HuH-7 (cell line): ENCODE data around the gene RASSF8.

Source experiments
- DNase-seq: peaks from one replicate; pipeline ENCODE4 v3.0.0; 2011; ENCODE audit warnings: low spot score

The RASSF8 gene

DNA sequence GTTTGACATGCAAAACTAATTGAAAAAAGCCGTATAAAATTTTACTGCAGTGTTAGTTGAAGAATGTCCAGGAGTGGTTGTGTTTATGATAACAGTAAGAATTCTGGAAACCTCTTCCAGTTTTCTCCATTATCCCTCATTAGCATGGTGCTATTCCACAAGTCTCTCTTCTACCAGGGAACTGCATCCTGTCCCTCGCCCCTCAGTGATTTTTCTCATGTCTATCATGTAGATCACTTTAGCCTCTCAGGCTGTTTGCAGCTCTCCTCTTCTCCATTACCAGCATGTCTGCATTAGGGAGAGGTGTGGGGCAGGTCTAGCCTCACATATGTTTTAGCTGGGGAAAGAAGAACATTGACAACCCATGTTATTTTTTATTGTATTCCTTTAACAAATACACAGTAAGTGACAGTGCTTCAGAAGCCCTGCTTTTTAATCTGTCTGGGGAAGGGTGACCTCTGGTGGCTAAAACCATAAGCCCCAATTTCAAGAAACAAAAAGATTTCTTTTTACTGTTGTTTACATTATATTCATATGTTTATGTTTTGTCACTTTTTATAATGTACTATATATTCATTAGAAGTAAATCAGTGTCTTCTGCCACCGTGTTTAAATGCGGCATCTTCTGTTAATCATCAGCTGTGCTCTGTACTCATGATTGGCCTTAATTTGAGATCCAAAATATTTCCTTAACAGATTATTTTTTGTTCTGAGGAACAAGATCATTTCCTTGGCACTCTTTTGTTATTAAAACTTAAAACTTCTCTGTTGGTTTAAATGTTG lies 70.7 kb downstream of the RASSF8 start:
- DNase-seq: peak; percentile 34

DNA sequence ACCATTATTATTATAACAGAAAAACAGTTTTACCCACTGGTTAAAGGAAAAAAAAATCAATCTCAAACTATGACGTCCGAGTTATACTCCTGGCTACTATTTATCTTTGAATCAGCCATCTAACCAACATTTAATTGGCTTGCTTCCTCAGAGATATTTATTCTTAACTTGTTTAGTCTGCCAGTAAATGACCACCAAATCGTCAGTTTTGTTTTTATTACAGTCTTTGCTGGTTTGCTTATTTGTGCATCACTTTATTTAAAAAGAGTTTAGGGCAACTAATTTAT lies 71.2 kb downstream of the RASSF8 start:
- DNase-seq: no peak

GRCh38 chr12:26030371-26030770 lies 71.9 kb downstream of the RASSF8 start:
- no peak for DNase-seq

GRCh38 chr12:26031318-26031717 lies 72.8 kb downstream of the RASSF8 start:
- DNase-seq: no peak

GRCh38 chr12:26031827-26032226 lies 73.3 kb downstream of the RASSF8 start:
- no peak for DNase-seq

DNA sequence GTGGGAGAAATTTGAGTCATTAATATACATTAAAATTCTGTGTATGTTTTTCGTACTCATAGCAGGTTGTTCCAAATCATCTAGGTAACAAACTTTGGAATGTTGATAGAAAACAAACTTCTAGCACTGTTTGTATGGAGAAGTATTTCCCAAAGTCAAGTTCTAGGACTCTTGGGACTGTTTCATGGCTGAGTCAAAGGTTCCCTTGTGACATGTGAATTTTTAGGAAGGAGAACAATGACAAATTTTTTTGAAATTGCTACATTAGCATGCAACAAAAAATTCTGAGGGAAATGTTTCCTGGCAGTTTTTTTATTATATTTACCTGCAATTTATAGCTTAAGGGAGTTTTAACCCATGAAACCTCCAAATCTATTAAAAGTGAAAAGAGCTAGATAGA lies 73.8 kb downstream of the RASSF8 start:
- no peak for DNase-seq

- DNase-seq: peak; percentile 64
Measured at GRCh38 chr12:26032719-26033241, 74.3 kb downstream of the RASSF8 start.

DNA sequence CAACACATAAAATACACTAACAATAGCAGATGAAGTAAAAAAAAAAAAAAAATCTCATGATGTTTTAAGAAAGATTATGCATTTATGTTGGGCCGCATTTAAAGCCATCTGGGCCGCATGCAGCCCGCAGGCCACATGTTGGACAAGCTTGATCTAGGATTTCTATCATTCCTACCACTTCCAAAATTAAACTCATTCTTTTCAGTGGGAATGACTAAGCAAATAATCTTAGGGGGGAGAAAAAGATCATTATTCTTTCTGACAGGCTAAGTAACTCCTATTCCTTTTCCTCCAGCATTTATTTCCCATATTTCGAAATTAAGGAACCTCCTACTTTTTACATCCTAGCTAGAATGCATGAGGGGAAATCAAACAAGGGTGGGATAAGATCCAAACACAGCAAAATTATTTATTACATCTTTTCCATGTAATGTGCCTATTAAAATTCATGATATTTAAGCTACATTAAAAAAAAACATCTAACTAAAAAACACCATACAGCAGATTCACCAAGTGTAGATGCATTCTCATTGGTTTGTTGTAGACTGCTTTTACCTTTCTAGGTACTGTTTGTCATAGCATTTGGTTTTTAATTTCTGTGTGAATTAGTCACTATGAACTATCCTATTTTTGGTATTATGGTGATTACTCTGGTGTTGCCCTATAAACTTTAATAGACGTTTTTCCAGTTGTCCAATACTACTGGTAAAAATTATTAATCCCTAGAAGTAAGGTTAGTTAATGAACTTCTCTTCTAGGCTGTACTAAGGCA lies 76.1 kb downstream of the RASSF8 start:
- no peak for DNase-seq

- no peak for DNase-seq
Measured at GRCh38 chr12:26036877-26037276, 78.4 kb downstream of the RASSF8 start.

DNA sequence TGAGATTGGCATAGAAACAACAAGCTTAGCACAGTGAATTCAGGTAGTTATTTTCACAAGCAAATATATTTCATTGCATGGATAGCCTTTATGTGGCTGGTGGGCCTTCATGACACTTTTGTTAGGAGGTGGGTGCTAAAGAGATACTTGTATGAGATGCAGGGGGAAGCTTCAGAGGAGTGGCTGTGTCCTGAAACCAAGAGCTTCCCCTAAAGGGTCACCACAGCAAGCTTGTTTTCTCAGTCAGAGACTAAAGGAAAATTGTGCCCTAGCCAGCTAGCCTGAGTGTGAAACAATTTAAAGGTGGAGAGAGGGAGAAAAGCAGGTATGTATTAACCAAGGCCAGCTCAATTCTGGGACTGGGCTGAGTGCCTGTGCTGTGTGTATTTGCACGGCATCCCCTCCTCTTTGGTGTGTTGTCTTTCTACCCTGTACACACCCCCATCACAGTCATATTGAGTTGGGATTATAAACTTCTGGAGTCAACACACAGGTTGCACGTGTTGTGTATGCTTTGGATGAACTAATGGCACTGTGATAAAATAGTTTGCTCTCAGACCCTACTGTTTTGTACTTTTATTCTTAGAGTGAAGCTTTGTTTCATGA lies 79.2 kb downstream of the RASSF8 start:
- DNase-seq: no peak

GRCh38 chr12:26042645-26043044 lies 84.2 kb downstream of the RASSF8 start:
- no peak for DNase-seq

DNA sequence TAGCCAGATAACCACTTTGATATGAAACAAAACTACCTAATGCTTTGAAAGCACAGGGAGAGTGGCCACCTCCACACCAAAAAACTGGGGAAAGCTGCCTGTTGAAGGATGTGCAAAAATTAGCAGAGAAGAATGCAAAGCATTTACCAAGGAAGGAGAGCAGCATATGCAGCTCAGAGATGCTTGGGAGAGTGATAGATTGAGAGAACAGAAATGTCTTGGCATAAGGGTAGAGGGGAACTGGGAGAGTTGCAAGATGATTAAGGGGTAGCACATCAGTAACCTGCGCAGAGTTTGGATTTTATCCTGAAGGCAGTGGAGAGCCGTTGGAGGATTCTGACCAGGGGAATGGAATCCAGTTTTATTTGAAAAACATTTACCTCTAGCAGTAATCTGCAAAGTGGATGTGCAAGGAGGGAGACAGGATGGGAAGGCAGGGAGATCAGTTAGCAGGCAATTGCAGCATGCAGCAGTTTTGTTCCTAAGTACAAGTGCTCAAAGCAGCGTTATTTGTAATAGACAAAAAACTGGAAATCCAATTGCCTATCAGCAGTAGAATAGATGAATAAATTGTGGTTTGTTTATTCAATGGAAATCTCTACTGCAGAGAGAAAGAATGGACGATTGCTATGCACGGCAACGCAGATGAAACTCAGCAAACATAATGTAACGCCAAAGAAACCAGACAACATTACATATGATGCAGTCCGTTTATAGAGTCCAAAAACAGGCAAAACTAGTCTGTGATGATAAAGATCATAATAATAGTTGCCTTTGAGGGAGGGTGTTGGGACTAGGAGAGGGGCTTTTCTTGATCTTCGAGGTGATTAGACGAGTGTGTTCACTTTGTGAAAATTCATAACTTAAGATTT lies 84.9 kb downstream of the RASSF8 start:
- DNase-seq: no peak

DNA sequence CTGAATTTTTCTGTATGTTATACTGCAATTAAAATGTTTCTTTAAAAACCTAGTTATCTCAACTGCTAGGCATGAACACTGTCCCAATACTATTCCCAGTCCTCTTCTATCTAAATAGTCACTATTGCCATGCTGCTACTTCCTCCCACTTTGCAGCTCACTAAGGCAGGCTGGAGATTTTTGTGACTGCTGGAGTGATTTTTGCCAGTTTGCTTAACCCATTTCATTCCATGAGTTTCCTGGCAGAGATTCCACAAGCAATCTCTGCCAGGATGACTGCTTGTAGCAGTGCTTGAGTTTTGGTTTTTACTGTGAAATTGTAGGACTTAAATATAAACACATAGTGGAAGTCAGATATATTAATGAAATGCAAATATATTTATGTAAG lies 85.5 kb downstream of the RASSF8 start:
- no peak for DNase-seq

GRCh38 chr12:26044592-26044991 lies 86.1 kb downstream of the RASSF8 start:
- DNase-seq: no peak

GRCh38 chr12:26046203-26046602 lies 87.7 kb downstream of the RASSF8 start:
- no peak for DNase-seq

- no peak for DNase-seq
Measured at GRCh38 chr12:26046906-26047305, 88.4 kb downstream of the RASSF8 start.

GRCh38 chr12:26047401-26048226 lies 89.1 kb downstream of the RASSF8 start:
- no peak for DNase-seq

GRCh38 chr12:26052652-26053051 lies 94.2 kb downstream of the RASSF8 start:
- no peak for DNase-seq

GRCh38 chr12:26054383-26054782 lies 95.9 kb downstream of the RASSF8 start:
- DNase-seq: no peak

- DNase-seq: no peak
Measured at GRCh38 chr12:26055087-26055486, 96.6 kb downstream of the RASSF8 start.

DNA sequence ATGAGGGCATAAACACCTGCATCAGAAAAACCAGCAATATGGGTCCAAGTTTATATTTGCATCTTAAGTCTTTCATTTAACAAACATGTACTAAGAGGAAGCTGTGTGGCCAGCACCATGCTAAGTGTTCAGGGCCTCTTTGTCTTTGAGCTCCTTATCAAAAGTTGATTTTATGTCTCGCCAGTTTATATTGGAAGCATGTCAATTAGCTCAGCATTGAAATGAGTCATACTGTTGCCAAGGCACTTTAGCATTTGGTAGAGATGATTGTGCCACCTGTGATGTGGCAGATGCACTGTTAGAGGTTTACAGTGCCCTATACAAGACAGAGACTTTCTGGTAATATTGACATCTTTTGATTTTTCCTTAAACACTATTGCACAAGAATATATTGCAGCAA lies 97.9 kb downstream of the RASSF8 start:
- DNase-seq: no peak
